GM21390 (cell line): ENCODE data around the gene HLA-DQA1.
"Not testable (repeated sequence)": the region's sequence is repeated elsewhere in the genome, so short reads cannot be mapped to it uniquely, and the experiment has no call there.

Experiments used
- ATAC-seq: cut with Tn5 transposase; IDR thresholded peaks from one replicate; pipeline ENCODE4 v1.9.1; 2021; ENCODE audit not compliant: unreplicated experiment

HLA-DQA1 gene

DNA sequence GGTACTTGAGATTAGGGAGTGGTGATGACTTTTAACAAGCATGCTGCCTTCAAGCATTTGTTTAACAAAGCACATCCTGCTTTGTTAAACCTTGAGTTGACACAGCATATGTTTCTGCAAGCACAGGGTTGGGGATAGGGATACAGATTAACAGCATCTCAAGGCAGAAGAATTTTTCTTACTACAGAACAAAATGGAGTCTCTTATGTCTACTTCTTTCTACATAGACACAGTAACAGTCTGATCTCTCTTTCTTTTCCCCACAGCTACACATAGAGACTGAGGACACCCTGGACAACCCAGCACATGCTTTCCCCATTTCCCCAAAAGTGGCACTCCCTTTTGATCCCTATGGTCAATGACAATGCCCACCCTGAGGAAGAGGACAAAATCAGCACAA, 20.6 kb downstream of the HLA-DQA1 start:
- ATAC-seq, result not testable (repeated sequence)

DNA sequence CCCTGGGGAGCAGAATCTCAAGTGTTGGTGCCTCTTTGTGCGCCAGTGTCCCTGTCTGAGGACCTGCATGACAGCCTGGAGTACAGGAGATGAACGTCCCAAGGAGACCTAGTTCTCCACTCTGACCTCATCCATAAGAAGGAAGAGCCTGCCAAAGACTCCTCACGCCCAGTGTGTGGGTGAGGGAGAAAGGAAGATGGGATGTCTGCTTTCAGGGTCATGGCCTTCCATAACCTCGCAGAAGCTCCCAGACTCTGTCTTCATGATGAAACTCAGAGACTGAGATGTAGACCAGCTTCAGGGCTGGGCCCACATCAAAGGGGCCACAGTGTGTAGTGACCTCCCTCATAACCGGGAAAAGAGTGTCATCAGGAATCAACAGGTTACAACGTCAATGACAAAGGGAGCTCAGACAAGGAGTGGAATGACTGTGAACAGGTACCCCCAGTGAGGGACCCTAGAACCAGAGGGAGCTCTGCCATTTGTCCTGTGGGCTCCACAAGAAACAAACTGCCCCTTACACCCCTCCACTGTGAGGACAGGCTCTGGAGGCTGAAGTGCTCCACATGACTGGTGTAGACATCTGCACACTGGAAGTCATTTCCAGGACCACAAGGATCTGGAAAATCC, 21.2 kb downstream of the HLA-DQA1 start:
- no peak for ATAC-seq

DNA sequence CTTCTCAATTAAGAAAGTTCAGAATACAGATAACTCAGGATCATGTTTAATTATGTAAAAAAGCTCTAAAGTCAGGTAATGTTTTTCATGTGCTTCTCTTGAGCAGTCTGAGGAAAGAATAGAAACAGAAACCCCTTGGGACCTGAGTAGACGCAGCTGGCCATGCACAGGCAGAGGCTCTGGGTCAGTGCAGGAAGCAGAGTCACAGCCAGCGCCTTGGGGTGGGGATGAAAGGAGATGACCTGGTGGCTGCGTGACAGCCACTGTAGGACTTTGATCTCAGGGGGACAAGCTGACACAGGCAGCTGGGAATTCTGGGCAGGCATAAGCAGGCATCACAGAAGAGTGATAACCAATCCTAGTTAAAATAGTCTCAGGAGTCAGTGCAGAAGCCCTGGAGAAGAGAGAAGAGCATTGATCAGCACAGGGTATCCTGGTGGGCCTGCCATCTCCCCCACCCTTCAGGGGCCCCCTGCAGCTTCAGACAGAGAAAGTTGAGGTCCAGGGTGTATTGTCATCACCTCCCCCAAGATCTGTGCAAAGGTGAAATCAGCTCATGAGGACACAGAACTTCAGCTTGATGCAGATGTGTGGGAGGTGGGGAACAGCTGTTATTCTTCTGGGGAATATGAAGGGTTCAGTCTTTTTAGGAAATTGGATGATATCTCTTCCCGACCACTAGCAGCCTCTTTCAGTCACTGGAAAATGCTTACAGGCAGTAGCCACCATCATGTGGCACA, 22.8 kb downstream of the HLA-DQA1 start:
- no peak for ATAC-seq

DNA sequence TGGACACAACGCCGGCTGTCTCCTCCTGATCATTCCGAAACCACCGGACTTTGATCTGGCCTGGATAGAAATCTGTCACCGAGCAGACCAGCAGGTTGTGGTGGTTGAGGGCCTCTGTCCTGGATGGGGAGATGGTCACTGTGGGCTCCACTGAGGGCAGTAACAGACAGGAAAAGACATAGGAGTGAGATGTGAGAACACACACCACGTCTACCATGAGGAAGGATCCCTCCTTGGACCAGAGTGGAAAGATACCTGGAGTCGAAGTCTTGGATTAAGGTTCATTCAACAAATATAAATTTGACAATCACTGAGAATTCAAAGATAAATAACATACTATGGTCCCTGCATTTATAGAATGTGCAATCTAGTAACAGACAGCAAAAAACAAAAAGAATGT, 24.9 kb downstream of the HLA-DQA1 start:
- no peak for ATAC-seq

DNA sequence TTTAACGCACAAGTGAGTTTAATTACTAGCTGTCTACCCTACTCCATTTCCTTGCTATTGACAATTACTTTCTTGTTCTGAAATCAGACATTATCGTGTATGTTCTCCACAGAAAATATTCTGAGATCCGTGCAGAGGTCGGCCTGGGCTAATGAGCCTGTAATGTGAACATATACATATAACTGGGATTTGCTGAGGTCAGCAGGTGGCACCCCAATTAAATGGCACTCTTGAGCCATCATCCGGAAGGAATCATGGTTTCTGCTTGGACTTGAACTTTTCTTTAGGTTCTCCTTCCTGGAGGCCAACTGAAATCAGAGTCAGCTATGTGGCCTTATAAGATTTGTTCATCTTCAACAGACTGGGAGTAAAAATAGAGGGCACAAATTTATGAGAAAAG, 25.6 kb downstream of the HLA-DQA1 start:
- no peak for ATAC-seq

DNA sequence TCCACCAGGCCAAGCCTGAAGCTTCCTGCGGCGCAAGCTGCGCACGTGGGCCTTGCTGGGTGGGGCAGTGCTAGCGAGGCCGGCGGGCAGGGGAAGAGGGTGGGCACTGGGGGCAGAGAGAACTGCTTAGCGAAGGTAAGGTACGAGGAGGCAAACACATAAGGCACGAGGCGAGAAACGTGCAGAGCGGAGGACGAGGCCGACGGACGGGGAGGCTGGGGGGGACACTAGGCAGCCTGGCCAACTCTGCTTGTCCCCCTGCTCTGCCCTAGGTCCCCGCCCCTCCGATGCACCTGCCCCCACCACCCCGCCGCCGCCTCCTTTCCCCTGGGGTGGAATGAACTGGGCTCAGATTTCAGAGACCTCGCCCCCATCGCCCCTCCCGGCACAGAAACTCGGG, 27.1 kb downstream of the HLA-DQA1 start:
- ATAC-seq, result no peak

DNA sequence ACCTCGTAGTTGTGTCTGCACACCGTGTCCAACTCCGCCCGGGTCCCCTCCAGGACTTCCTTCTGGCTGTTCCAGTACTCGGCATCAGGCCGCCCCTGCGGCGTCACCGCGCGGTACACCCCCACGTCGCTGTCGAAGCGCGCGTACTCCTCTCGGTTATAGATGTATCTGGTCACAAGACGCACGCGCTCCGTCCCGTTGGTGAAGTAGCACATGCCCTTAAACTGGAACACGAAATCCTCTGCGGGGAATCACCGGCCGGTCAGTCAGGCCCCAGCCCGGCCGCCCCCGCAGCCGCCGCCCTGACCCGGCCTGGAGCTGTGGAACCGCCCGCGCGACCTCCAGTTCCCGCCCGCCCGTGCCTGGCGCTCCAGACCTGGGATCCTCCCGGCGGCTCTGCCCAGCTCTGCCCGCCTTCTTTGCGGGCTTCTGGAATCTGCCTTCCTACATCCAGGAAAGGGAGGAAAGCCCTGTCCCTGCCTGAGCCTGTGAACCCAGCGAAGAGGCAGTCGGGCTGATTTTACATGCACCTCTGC, 27.7 kb downstream of the HLA-DQA1 start:
- ATAC-seq, result no peak

DNA sequence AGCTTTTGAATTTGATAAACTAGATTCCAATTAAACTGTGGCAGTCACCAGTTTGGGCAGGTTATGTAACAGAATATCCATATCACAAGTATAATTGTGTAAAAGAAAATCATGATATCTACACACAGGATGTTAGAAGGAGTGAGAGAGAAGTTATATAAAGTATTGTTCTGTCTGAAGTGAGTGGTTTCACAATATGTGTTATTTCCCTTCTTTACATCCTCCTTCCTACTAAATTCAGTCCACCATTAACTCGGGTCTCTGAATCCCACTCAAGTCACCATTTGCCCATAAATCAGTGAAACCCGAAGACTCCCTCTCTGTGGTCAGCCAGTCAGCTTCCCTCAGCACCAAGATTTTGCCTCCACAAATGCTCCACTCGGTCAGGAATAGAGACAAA, 28.5 kb downstream of the HLA-DQA1 start:
- no peak for ATAC-seq

DNA sequence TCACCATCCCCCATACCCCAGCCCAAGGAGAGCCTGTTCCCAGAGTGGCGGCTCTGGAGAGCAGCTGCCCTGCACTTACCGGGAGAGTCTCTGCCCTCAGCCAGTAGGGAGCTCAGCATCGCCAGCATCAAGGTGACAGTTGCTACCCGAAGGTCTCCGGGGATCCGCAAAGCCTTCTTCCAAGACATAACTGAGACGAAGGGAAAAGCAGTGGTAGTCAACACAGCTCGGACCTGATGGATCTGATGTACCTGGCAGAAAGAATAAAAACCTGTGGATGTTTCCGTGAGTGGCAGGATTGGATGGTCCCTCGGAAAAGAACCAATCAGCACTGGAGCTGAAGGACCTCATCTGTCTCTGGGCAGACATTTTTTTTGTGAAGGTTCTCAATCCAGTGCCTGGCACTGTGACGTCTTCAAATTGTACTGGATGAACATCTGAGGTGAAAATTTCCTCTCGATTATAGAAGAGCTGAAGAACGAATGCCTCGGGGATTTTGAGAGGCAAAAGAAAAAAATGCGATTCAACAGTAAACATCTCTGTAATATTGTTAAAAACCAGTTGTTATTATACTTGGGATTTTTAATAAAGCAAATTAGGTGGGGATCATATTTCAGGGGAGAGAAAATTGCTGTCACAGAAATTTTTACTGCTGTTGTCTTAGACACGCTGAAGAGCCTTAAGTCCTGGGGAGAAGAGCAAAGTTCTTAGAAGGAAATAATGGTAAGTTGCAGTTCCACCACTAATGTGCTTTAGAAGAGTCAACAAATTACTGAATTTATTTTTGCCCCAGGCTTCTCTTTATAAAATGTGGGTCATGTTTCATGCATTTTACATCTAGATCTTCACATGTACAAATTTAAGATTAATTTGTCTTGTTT, 29.5 kb downstream of the HLA-DQA1 start, which contains the start of gene HLA-DQB1:
Gene HLA-DQB1, minus strand, starts transcription at position 238 of the 881 bp plus-strand sequence. Its CDS starts 50 bp downstream, at position 188.
- peak; percentile 55 for ATAC-seq

DNA sequence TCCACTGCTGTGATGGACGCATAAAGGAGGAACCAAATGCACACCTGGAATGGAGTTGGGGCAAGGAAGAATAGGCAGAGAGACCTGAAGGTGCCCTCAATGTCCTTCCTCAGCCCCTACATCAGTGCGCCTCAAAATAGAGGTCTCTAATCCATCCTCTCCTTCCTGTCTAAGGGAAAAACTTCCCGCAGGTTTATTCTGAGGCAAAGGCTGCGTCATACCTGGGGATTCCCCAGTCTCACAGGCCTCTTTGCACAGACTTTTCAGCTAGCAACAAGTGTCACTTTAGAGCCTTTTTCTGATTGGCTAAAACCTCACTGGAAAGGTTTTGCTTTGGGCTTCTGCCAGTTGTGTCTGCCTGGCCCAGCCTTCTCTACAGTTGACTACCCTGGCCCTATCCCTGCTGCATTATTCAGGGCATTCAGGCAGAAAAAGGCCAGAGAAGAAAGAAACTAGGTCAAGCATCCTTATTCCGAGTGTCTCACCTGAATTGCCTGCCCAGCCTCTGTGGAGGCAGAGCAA, 31.1 kb downstream of the HLA-DQA1 start:
- peak; percentile 77 for ATAC-seq

DNA sequence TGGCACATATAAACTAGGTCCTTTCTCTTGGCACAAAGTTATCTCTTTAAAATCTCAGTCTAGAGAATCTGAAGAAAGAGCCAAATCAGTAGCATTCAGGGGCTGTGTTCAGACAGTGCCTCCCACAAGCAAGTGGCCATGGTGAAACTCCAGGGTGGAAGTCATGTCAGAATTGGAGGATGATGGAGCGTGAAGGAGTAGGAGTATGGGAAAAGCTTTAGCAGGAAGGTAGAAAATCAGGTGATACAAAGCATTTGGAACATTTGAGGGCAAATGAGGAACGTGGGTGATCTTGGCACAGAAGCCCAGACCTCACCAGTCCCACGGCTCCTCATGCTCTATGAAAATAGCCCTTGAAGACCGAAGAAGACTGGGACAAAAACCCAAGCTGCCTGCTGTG, 32.0 kb downstream of the HLA-DQA1 start:
- ATAC-seq, result no peak

DNA sequence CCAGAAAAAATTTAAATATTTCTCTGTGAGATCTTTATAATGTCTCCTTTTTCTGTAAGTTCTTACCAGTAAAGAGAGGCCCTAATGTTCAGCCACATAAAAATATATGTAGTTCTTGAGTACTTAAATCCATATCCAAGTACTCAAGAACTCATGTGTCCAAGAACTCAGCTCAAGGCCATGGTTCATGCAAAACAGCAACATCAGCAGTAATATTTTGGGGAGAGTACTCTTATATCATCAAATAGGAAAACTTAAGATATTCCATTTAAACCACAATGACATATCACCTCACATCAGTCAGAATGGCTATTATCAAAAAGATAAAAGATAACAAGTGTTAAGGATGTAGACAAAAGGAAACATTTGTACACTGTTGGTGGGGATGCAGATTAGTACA, 32.7 kb downstream of the HLA-DQA1 start:
- ATAC-seq, result no peak

DNA sequence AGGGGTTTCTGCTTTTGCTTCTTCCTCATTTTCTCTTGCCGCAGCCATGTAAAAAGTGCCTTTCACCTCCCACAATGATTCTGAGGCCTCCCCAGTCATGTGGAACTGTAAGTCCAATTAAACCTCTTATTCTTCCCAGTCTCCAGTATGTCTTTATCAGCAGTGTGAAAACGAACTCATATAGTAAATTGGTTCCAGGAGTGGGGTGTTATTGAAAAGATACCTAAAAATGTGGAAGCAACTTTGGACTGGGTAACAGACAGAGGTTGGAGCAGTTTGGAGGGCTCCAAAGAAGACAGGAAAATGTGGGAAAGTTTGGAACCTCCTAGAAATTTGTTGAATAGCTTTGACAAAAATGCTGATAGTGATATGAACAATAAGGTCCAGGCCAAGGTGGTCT, 34.7 kb downstream of the HLA-DQA1 start:
- not testable (repeated sequence) for ATAC-seq

DNA sequence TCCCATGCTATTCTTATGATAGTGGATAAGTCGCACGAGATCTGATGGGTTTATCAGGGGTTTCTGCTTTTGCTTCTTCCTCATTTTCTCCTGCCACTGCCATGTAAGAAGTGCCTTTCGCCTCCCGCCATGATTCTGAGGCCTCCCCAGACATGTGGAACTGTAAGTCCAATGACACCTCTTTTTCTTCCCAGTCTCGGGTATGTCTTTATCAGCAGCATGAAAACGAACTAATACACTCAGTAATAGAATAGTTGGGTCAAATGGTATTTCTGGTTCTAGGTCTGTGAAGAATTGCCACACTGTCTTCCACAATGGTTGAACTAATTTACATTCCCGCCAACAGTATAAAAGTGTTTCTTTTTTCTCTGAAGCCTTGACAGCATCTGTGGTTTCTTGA, 36.9 kb downstream of the HLA-DQA1 start:
- not testable (repeated sequence) for ATAC-seq

DNA sequence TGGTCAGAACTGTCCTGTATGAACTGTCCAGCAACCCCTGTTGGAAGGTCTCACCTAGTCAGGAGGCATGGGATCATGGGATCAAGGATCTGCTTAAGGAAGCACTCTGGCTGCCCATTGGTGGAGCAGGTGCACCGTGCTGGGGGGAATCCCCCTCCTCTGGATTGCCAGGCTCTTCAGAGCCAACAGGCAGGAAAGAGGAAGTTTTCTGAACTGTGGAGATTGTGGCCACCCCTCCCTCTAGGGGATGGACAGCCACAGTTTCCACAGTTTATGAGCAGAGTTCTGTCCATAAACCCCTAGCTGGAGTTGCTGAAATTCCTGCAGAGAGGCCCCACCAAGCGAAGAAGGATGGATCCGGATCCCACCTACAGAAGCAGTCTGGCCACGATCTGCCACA, 42.3 kb downstream of the HLA-DQA1 start:
- no peak for ATAC-seq

DNA sequence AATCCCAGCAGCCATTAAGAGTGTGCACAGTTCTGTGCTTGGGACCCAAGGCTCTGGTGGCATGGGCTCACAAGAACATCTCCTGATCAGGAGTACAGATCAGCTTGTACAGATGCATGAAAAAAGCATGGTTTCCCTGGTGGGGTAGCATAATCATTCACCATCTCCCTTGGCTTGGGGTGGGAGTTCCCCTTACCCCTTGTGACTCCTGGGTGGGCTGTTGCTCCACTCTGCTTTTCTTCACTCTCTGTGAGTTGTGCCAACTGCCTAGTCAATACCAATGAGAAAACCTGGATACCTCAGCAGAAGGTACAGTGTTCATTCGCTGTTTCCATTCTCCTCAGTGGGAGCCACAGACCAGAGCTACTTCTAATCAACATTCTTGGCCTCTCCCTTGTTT, 42.8 kb downstream of the HLA-DQA1 start:
- no peak for ATAC-seq

DNA sequence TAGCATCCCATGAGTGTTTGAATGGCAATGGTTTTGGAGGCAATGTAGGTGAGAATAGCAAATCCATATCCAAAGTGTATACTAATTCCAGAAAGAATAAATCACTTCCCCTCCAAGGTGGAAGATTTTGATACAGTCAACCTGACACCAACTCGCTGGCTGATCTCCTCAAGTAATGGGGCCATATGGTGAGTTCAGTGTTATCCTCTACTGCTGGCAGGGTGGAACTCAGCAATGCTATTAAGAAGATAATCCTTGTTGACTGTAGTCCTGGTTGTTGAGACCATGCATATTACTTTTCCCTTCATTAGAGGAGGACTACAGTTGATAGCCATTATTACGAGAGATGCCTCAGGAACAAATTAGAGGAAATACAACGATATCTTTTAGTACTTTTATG, 47.0 kb downstream of the HLA-DQA1 start:
- ATAC-seq, result no peak

DNA sequence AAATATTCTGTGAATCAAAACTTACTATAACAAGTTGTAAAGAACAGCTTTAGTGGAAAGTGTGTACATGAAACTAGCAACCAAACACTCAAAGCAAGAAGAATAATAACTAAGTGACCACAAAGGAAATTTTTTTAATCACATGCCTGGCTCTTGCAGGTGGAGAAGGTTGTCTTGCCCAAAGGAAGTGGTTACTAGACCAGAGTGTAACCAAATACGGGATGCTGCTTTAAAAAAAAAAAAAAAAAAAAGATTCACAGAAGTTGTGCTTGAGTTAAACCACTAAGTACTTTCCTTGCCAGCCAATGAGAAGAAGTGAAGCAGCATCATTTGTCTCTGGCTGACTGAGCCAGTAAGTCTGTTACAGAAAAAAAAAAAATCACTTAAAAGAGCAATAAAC, 48.4 kb downstream of the HLA-DQA1 start:
- peak; percentile 78 for ATAC-seq

DNA sequence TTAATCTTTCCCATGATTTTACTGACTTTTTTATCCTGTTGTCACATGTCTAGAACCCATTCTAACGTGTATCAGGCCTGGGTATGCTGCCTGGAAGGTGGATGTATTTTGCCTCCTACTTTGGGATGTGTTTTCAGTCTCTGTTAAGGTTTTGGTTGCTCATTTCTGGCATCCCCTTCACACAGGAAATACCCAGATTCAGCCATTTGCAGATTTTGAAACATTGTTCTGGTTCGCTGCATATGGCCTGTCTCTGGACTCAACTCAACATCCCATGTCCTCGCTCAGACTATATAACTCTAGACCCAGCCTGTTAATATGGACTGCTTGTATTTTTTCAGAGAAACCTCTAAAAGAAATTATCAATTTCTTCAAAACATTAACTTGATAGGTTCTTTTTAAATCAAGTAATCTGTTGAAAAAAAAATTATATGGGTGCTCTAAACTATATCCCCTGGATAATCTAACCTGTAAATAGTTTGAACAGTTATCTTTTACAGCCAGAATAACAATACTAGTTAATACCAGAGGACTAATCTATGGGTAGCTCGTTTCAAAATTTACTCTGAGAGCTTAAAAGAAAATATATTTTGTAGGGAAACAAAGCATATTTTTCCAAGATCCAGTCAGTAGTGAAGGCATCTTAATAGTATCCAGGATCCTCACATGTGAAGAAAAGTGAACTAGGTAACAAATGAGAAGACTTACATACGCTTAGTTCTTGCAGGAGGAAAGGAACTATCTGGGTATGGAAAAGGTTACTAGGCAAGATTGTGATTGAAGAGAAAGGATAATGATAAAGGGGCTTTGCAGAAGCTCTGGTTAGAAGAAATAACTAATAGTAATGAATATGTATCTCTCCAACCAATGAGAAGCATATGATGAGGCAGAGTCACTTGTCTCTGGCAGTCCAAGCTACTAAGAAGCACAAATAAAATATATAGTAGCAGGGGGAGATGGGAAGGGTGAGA, 52.6 kb downstream of the HLA-DQA1 start:
- no peak for ATAC-seq

DNA sequence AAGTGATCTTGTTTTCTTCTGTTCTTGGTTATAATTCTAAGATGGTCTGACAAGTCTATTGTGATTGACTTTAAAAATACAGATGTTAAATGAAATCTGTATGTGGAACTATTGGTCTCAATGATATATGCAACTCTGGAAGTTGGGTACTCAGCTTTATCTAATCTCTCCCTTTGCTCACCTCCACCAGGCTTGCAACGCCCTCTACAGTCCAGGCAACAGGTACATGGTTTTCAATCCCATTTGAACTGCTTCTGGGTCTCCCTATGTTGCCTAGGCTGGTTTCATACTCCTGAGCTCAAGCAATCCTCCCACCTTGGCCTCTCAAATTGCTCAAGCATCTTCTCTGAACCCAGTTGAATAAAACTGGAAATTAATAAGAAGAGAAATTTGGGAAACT, 54.8 kb downstream of the HLA-DQA1 start:
- ATAC-seq, result no peak
